Measurements from ENCODE around the gene CACNA1C. TPM values are rescaled to one million over a fixed set of nuclear protein-coding genes. Genes with fewer than 3 reads are reported as not detected.

Gene CACNA1C
- total and polyA plus RNA-seq, 2 of the 4 experiments (the other 2 are of a cell fraction): 1.6 to 2.6 TPM

DNA sequence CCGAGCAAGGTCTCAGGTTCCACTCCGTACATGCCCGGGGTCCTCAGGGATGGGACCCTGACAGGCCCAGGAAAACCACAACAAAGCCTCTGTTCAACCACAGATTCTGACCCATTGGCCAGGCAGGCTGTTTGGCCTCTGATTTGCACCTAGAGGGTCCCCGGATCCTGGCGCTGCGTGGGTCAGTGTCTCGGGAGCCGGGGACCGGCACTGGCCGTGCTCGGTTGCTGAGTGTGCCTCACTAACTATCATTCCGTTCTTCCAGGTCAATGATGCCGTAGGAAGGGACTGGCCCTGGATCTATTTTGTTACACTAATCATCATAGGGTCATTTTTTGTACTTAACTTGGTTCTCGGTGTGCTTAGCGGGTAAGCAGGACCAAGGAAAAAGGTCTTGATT lies 451.8 kb downstream of the CACNA1C start:
- H3K27me3 ChIP-seq (ENCODE audit: control insufficient read depth, insufficient read depth, low read length): no peaks in the 10 kb centered on the region
- no peak overlapping the region for H2BK15ac ChIP-seq (ENCODE audit: low read depth, low read length)
- no peak overlapping the region for H3K4me2 ChIP-seq (ENCODE audit: low read depth, low read length)
- whole genome bisulfite sequencing, 2 experiments (ENCODE audit: extremely low coverage in 2 of 2, insufficient read length in 1 of 2): 96% methylated on average over 11 of the region's 15 CpGs; no CpG with 5 or more reads in 1 of the 2 experiments
- ChIA-PET CTCF (no interaction called here), POLR2A (ENCODE audit: unreplicated experiment) (no interaction called here)
- H4K8ac ChIP-seq (ENCODE audit: low read depth in 2 of 2, low read length in 2 of 2): no peak overlapping the region
- no peaks in the 10 kb centered on the region for H4K20me1 ChIP-seq (ENCODE audit: insufficient read depth, low read length)
- TF ChIP-seq RAD21 (IDR thresholded peaks at IDR 0.05; ENCODE audit: low read length) (no peak), MXI1 (IDR thresholded peaks at IDR 0.05; ENCODE audit: borderline replicate concordance, low read depth, low read length) (no peak), MAZ (IDR thresholded peaks at IDR 0.05; ENCODE audit: borderline replicate concordance, low read depth, low read length) (no peak), CHD1 (IDR thresholded peaks at IDR 0.05; ENCODE audit: low read depth, low read length) (no peak), SMC3 (IDR thresholded peaks at IDR 0.05; ENCODE audit: low read depth, low read length) (no peak), RFX5 (IDR thresholded peaks at IDR 0.05; ENCODE audit: low read depth, low read length) (no peak), BHLHE40 (IDR thresholded peaks at IDR 0.05; ENCODE audit: low read depth, low read length) (no peak), FOS (IDR thresholded peaks at IDR 0.05; ENCODE audit: low read depth, low read length) (no peak), NFE2L2 (IDR thresholded peaks at IDR 0.05; ENCODE audit: low read depth, low read length) (no peak)
- TF ChIP-seq, protein P1, sequence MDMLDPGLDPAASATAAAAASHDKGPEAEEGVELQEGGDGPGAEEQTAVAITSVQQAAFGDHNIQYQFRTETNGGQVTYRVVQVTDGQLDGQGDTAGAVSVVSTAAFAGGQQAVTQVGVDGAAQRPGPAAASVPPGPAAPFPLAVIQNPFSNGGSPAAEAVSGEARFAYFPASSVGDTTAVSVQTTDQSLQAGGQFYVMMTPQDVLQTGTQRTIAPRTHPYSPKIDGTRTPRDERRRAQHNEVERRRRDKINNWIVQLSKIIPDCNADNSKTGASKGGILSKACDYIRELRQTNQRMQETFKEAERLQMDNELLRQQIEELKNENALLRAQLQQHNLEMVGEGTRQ (IDR thresholded peaks at IDR 0.05; ENCODE audit: low read depth, low read length): no peak
- TF ChIP-seq, protein P2, sequence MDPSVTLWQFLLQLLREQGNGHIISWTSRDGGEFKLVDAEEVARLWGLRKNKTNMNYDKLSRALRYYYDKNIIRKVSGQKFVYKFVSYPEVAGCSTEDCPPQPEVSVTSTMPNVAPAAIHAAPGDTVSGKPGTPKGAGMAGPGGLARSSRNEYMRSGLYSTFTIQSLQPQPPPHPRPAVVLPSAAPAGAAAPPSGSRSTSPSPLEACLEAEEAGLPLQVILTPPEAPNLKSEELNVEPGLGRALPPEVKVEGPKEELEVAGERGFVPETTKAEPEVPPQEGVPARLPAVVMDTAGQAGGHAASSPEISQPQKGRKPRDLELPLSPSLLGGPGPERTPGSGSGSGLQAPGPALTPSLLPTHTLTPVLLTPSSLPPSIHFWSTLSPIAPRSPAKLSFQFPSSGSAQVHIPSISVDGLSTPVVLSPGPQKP (IDR thresholded peaks at IDR 0.05; ENCODE audit: borderline replicate concordance, low read depth, low read length): no peak
- TF ChIP-seq, protein P3, sequence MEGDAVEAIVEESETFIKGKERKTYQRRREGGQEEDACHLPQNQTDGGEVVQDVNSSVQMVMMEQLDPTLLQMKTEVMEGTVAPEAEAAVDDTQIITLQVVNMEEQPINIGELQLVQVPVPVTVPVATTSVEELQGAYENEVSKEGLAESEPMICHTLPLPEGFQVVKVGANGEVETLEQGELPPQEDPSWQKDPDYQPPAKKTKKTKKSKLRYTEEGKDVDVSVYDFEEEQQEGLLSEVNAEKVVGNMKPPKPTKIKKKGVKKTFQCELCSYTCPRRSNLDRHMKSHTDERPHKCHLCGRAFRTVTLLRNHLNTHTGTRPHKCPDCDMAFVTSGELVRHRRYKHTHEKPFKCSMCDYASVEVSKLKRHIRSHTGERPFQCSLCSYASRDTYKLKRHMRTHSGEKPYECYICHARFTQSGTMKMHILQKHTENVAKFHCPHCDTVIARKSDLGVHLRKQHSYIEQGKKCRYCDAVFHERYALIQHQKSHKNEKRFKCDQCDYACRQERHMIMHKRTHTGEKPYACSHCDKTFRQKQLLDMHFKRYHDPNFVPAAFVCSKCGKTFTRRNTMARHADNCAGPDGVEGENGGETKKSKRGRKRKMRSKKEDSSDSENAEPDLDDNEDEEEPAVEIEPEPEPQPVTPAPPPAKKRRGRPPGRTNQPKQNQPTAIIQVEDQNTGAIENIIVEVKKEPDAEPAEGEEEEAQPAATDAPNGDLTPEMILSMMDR (conservative IDR thresholded peaks at IDR 0.05; ENCODE audit: low read depth, low read length): no peak
- dilution Hi-C loops (cut with HindIII; ENCODE audit: low sequenced_read_pairs, unreplicated experiment) (no loop called here), in situ Hi-C loops (cut with MboI; ENCODE audit: low sequenced_read_pairs) (no loop called here), intact Hi-C loops (cut with micrococcal nuclease) (no loop called here)
- H3K18ac ChIP-seq (ENCODE audit: low read depth, low read length): no peak overlapping the region
- ATAC-seq (ENCODE audit: low read depth) (no peak), DNase-seq (no peak)
- no peak overlapping the region for H2AK5ac ChIP-seq (ENCODE audit: low read depth, low read length)
- no peak overlapping the region for H3K4me3 ChIP-seq (ENCODE audit: insufficient read depth, low read depth, low read length)
- no peak overlapping the region for H3K4ac ChIP-seq (ENCODE audit: low read depth, low read length)
- H2BK5ac ChIP-seq (ENCODE audit: low read depth, low read length, poor library complexity, severe bottlenecking): no peak overlapping the region
- BruUV-seq (replicated peaks): no TSS peak
- no peak overlapping the region for H3K56ac ChIP-seq (ENCODE audit: extremely low read depth, insufficient read depth, low read length)
- peaks cover 2% of the 10 kb centered on the region; the same call in 1 of the 2 replicates for H3K36me3 ChIP-seq (ENCODE audit: control insufficient read depth, insufficient read depth, low read length)
- no peak overlapping the region for H2AFZ ChIP-seq (replicated peaks; ENCODE audit: low read length, poor library complexity)
- H3K14ac ChIP-seq (replicated peaks; ENCODE audit: low read depth, low read length): no peak overlapping the region
- H3K27ac ChIP-seq (ENCODE audit: insufficient read depth, low read length): no peak overlapping the region
- H2BK20ac ChIP-seq (ENCODE audit: low read depth, low read length): no peak overlapping the region
- no peak overlapping the region for H3K9ac ChIP-seq (ENCODE audit: low read depth, low read length)
- no peaks in the 10 kb centered on the region for H3K4me1 ChIP-seq (ENCODE audit: control insufficient read depth, insufficient read depth, low read length)
- H4K5ac ChIP-seq (ENCODE audit: low read depth, low read length): no peak overlapping the region
- H3K79me1 ChIP-seq (ENCODE audit: low read depth in 1 of 2, low read length in 2 of 2): no peaks in the 10 kb centered on the region
- no peak overlapping the region for H3K23ac ChIP-seq (ENCODE audit: low read depth, low read length)
- no peaks in the 10 kb centered on the region for H3K9me3 ChIP-seq (ENCODE audit: control insufficient read depth, insufficient read depth, low read length)
- H2AK9ac ChIP-seq (replicated peaks; ENCODE audit: low read depth, low read length, poor library complexity): no peak overlapping the region
- no peak overlapping the region for H4K91ac ChIP-seq (ENCODE audit: insufficient read depth, low read depth, low read length)
- no peaks in the 10 kb centered on the region; the same call in 1 of the 2 replicates for H3K9me1 ChIP-seq (ENCODE audit: insufficient read depth, low read length)
- H2BK120ac ChIP-seq (ENCODE audit: low read depth, low read length): no peak overlapping the region

All from IMR-90 (cell line).